Adrenal gland (tissue), 12 donors: ENCODE results near the gene BFSP1. TPM values are rescaled to one million over a fixed set of nuclear protein-coding genes. Genes with fewer than 3 reads are reported as not detected.

Experiments
- DNase-seq, 7 donors: peaks; one replicate each; pipeline ENCODE4 v3.0.0-alpha.2; 2019 to 2020
- H3K27ac ChIP-seq, 5 donors: fragments of 200-600 bp; sonication (generic) in 4 of 5; 1 replicate in 3 of 5; 2 replicates in 2 of 5; pipeline versions ENCODE4 v1.5.1 to v1.8.0; 2016 to 2020; ENCODE audit warnings: mild to moderate bottlenecking in 1 of 5
- H3K27me3 ChIP-seq: fragments of 200-600 bp; 2 replicates; pipeline ENCODE4 v1.8.0; 2021
- H3K36me3 ChIP-seq, 2 donors: fragments of 200-600 bp; replicated peaks in 1 of 2; 1 replicate in 1 of 2; 2 replicates in 1 of 2; pipeline versions ENCODE4 v1.5.1 to v1.8.0; 2018 to 2022
- H3K4me1 ChIP-seq, 2 donors: fragments of 200-600 bp; replicated peaks in 1 of 2; 1 replicate in 1 of 2; 2 replicates in 1 of 2; pipeline versions ENCODE4 v1.5.1 to v1.8.0; 2018 to 2021
- H3K4me3 ChIP-seq, 4 donors: fragments of 200-600 bp; sonication (generic) in 3 of 4; one replicate each; pipeline ENCODE4 v1.5.1; 2016 to 2018
- H3K9me3 ChIP-seq, 3 donors: fragments of 200-600 bp; sonication (generic) in 1 of 3; replicated peaks in 1 of 3; 1 replicate in 2 of 3; 2 replicates in 1 of 3; pipeline versions ENCODE4 v1.5.1 to v1.8.0; 2016 to 2021
- CTCF ChIP-seq, 6 experiments: fragments of 450-650 bp in 4 of 6; fragments of 200-600 bp in 2 of 6; sonication (generic) in 1 of 6; IDR thresholded peaks; 1 replicate in 5 of 6; 2 replicates in 1 of 6; pipeline versions ENCODE4 v1.5.1 to v1.8.0; 2016 to 2021; ENCODE audit warnings: antibody characterized with exemption in 6 of 6, mild to moderate bottlenecking in 2 of 6, moderate library complexity in 1 of 6
- POLR2A ChIP-seq, 2 donors: fragments of 450-650 bp; IDR thresholded peaks; one replicate each; pipeline ENCODE4 v1.6.1; 2017; ENCODE audit warnings: antibody characterized with exemption in 2 of 2, mild to moderate bottlenecking in 2 of 2, moderate library complexity in 1 of 2
- WGBS, 4 donors: extraction: QIAGEN DNeasy Blood & Tissue Kit in 2 of 4; methylation state at CpG; one replicate each; pipeline versions ENCODE4 v1.1.5 to v1.1.7; 2013 to 2017; 5-methylcytosine and 5-hydroxymethylcytosine counted together
- intact Hi-C, 2 donors: fragments of 100-400 bp; cut with DNase I; formaldehyde crosslinking; loops; one replicate each; pipeline versions ENCODE4 v1.14.1 to v1.15.0; 2022 to 2023
- polyA plus RNA-seq, 3 donors: library from polyadenylated mRNA; stranded (reverse); fragments of 200-250 nt in 2 of 3; fragments of 350-450 nt in 1 of 3; fragmentation: Illumina TruSeq in 1 of 3; extraction: RNeasy Lipid Tissue Mini Kit (QIAGEN cat#74804) in 1 of 3; gene quantifications; one replicate each; pipeline ENCODE4 v1.2.3, GENCODE V29; 2013 to 2014
- total RNA-seq, 9 donors: library from RNA; depleted of rRNA in 4 of 9; stranded (reverse); fragments of >200 nt in 4 of 9; fragments of 120-200 nt in 1 of 9; fragmentation: NEBNext Ultra II Directional in 1 of 9; extraction: Animal tissue kit (Norgen Biotek cat#: 25700) in 1 of 9; gene quantifications; one replicate each; pipeline versions ENCODE4 v1.1.0 to v1.2.4, GENCODE V29; 2013 to 2023
- donor health status: healthy with polysubstance abuse.
- donor health status: Bipolar disorder and iron deficiency.
- donor health status: DM: yes; HTN: yes; CAD: no.
- donor health status: DM: no; HTN: no; CAD: no.
- donor health status: DM: no; HTN: no; CAD: no.
- donor health status: DM: yes; HTN: yes; CAD: no.

The BFSP1 gene
- total and polyA plus RNA-seq, 12 donors, result 0.39 to 18.5 (median 2.2) TPM

DNA sequence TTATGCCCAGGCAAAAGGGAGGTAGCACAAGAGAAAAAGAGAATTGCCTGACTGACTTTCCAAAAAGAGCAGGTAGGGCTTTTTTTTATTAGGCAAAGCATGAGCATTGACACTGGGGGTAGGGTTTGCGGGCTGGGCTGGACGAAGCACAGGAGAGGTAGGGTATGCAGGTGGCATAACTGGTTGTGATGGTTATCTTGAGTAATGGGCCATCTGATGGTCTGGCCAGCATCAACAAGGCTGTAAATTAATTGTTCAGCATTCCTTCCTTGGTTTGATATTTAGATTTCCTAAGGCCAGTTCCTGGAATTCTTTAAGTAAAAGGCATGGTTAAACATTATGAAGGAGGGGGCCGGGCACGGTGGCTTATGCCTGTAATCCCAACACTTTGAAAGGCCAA lies 13.9 kb upstream of the BFSP1 start:
- intact Hi-C loops, result no loop called here

GRCh38 chr20:17543531-17544131 lies 12.5 kb upstream of the BFSP1 start:
- no peak for DNase-seq
- intact Hi-C loops, result no loop called here
- peak overlapping the region; percentile 15 to 86 (median 46) for H3K27ac ChIP-seq
- TF ChIP-seq CTCF (IDR thresholded peaks at IDR 0.05) (no peak), POLR2A (IDR thresholded peaks at IDR 0.05) (no peak)
- H3K9me3 ChIP-seq, result no peaks in the 10 kb centered on the region
- 56 to 66% (median 61%) methylated on average over 5 of the region's 5 CpGs for WGBS, 4 donors
- peaks cover 0 to 20% of the 10 kb centered on the region in 2 donors for H3K4me1 ChIP-seq
- no peaks in the 10 kb centered on the region for H3K36me3 ChIP-seq
- H3K4me3 ChIP-seq, result no peak overlapping the region
- H3K27me3 ChIP-seq, result no peaks in the 10 kb centered on the region

More for the DNA sequence above, 13.9 kb upstream of the BFSP1 start:
- Histone ChIP-seq H3K27me3 (no peaks in the 10 kb centered on the region), H3K4me3 (no peak overlapping the region), H3K27ac (no peak overlapping the region), H3K36me3 (no peaks in the 10 kb centered on the region), H3K4me1 (peaks cover 0 to 16% of the 10 kb centered on the region in 2 donors), H3K9me3 (no peaks in the 10 kb centered on the region)
- WGBS, 4 donors, result 86 to 93% (median 90%) methylated on average over 4 of the region's 4 CpGs
- TF ChIP-seq CTCF (IDR thresholded peaks at IDR 0.05), result no peak
- DNase-seq, result no peak

- peak overlapping the region; percentile 15 to 86 (median 46) for H3K27ac ChIP-seq
- DNase-seq, result peak in 3 of 7 donors; percentile 25 to 41 (median 29)
- no peak overlapping the region for H3K4me3 ChIP-seq
- TF ChIP-seq CTCF (IDR thresholded peaks at IDR 0.05) (no peak), POLR2A (IDR thresholded peaks at IDR 0.05) (peak in 1 of 2 donors; percentile 14)
- H3K9me3 ChIP-seq, result no peaks in the 10 kb centered on the region
- intact Hi-C loops, result no loop called here
- no peaks in the 10 kb centered on the region for H3K36me3 ChIP-seq
- peaks cover 0 to 26% of the 10 kb centered on the region in 2 donors for H3K4me1 ChIP-seq
- H3K27me3 ChIP-seq, result no peaks in the 10 kb centered on the region
- WGBS, 4 donors, result 14 to 49% (median 39%) methylated on average over 4 of the region's 4 CpGs
These were observed 11.8 kb upstream of the BFSP1 start for GRCh38 chr20:17542993-17543412.

DNA sequence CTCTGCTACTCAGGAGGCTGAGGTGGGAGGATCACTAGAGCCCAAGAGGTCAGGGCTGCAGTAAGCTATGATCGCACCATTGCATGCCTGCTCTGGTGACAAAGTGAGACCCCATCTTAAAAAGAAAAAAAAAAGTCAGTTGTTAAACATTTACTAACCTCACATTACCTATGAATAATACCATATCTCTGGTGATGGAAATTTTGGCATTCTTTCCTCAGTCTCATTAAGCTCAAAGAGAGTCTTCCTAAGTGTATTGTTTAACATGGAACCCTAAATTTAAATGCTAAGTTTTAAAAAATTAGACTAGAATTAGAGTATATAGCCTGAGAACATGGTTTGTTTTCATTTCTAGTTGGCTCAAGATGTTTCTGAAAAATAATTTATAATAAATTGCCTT lies 11.3 kb upstream of the BFSP1 start:
- 83 to 95% (median 91%) methylated on average over 1 of the region's 1 CpG for WGBS, 4 donors
- H3K4me1 ChIP-seq, result peaks cover 0 to 27% of the 10 kb centered on the region in 2 donors
- intact Hi-C loops, result no loop called here

More for the DNA sequence above, 11.3 kb upstream of the BFSP1 start:
- no peak for DNase-seq
- Histone ChIP-seq H3K27me3 (no peaks in the 10 kb centered on the region), H3K36me3 (no peaks in the 10 kb centered on the region), H3K9me3 (no peaks in the 10 kb centered on the region), H3K27ac (peak overlapping the region in 3 of 5 donors; percentile 15 to 86 (median 46)), H3K4me3 (no peak overlapping the region)
- no peak for TF ChIP-seq POLR2A (IDR thresholded peaks at IDR 0.05)
- no peak for TF ChIP-seq CTCF (IDR thresholded peaks at IDR 0.05)
